K562 (cell line): ENCODE measurements around the gene RCOR3. TPM values are rescaled to one million over a fixed set of nuclear protein-coding genes. Genes with fewer than 3 reads are reported as not detected.

Experiments used
- ARID2 ChIP-seq: fragments of 450-650 bp; IDR thresholded peaks from 2 replicates; pipeline ENCODE4 v1.6.1; 2017; ENCODE audit warnings: antibody characterized with exemption, mild to moderate bottlenecking
- ARID3A ChIP-seq: IDR thresholded peaks from 2 replicates; pipeline ENCODE4 v1.6.1; 2012; ENCODE audit warnings: low read depth, low read length, improper control_type of control experiment, borderline replicate concordance
- CC2D1A ChIP-seq: fragments of 450-650 bp; IDR thresholded peaks from 2 replicates; pipeline ENCODE4 v1.6.1; 2017; ENCODE audit warnings: mild to moderate bottlenecking
- CTCFL ChIP-seq: IDR thresholded peaks from 2 replicates; pipeline ENCODE4 v1.6.1; 2011; ENCODE audit warnings: borderline replicate concordance, low read depth, mild to moderate bottlenecking, moderate library complexity, low read length; ENCODE audit not compliant: insufficient read depth, poor library complexity, severe bottlenecking
- DNMT1 ChIP-seq: fragments of 450-650 bp; IDR thresholded peaks from 2 replicates; pipeline ENCODE4 v1.6.1; 2016; ENCODE audit warnings: antibody characterized with exemption, mild to moderate bottlenecking
- EP400 ChIP-seq: fragments of 450-650 bp; IDR thresholded peaks from 2 replicates; pipeline ENCODE4 v1.6.1; 2017; ENCODE audit warnings: antibody characterized with exemption, mild to moderate bottlenecking, moderate library complexity
- FOXJ2 ChIP-seq: fragments of 200-800 bp; sonication (Bioruptor generic); IDR thresholded peaks from 2 replicates; pipeline ENCODE4 v1.6.1; 2016; ENCODE audit warnings: missing genetic modification characterization, missing compliant biosample characterization
- FOXJ3 ChIP-seq: sonication (generic); formaldehyde crosslinking; IDR thresholded peaks from 2 replicates; pipeline ENCODE4 v1.4.0; 2020; ENCODE audit warnings: mild to moderate bottlenecking, missing genetic modification reagents
- HNRNPH1 ChIP-seq: fragments of 200-400 bp; formaldehyde crosslinking; optimal IDR thresholded peaks from 2 replicates; pipeline ENCODE3; 2017; ENCODE audit warnings: low read depth, mild to moderate bottlenecking, low read length, moderate library complexity
- NCOA6 ChIP-seq: fragments of 450-650 bp; IDR thresholded peaks from 2 replicates; pipeline ENCODE4 v1.6.1; 2017; ENCODE audit warnings: mild to moderate bottlenecking
- NEUROD1 ChIP-seq: fragments of 150-350 bp; IDR thresholded peaks from 2 replicates; pipeline ENCODE4 v1.6.1; 2014; ENCODE audit warnings: borderline replicate concordance, low read length, low read depth; ENCODE audit not compliant: partially characterized antibody
- RAD21 ChIP-seq, 2 experiments: fragments of 250-450 bp in 1 of 2; fragments of 450-650 bp in 1 of 2; sonication (Bioruptor Pico) in 1 of 2; formaldehyde crosslinking in 1 of 2; IDR thresholded peaks in 1 of 2; conservative IDR thresholded peaks in 1 of 2; 2 replicates each; pipeline versions ENCODE4 v1.4.0 to v1.8.0; 2020 to 2022; ENCODE audit warnings: mild to moderate bottlenecking in 2 of 2, moderate library complexity in 1 of 2
- RB1 ChIP-seq: fragments of 450-650 bp; IDR thresholded peaks from 2 replicates; pipeline ENCODE4 v1.6.1; 2017; ENCODE audit warnings: low read depth, mild to moderate bottlenecking
- ZNF12 ChIP-seq: sonication (generic); formaldehyde crosslinking; IDR thresholded peaks from 2 replicates; pipeline ENCODE4 v1.4.0; 2020; ENCODE audit warnings: mild to moderate bottlenecking, missing genetic modification reagents
- ZNF184 ChIP-seq: sonication (generic); formaldehyde crosslinking; IDR thresholded peaks from 2 replicates; pipeline ENCODE4 v1.5.0; 2020; ENCODE audit warnings: missing genetic modification reagents
- ZNF197 ChIP-seq: fragments of 200-800 bp; sonication (Bioruptor generic); IDR thresholded peaks from 2 replicates; pipeline ENCODE4 v1.6.1; 2016; ENCODE audit warnings: low read depth, missing genetic modification characterization, missing compliant biosample characterization
- ZNF586 ChIP-seq: fragments of 450-650 bp; formaldehyde crosslinking; conservative IDR thresholded peaks from 2 replicates; pipeline ENCODE4 v1.4.0; 2020; ENCODE audit warnings: mild to moderate bottlenecking, moderate library complexity
- ZNF644 ChIP-seq: fragments of 200-800 bp; sonication (Bioruptor generic); IDR thresholded peaks from 2 replicates; pipeline ENCODE4 v1.6.1; 2016; ENCODE audit warnings: low read depth, missing genetic modification characterization, missing compliant biosample characterization
- ZZZ3 ChIP-seq: fragments of 450-650 bp; IDR thresholded peaks from 2 replicates; pipeline ENCODE4 v1.6.1; 2016; ENCODE audit warnings: antibody characterized with exemption, mild to moderate bottlenecking, moderate library complexity
- polyA plus RNA-seq, 8 experiments: library from polyadenylated mRNA; depleted of rRNA in 4 of 8; stranded (reverse) in 5 of 8; unstranded in 3 of 8; fragments of >200 nt; fragmentation: Nextera tagmentation in 2 of 8; fragmentation: Illumina TruSeq in 1 of 8; extraction: Ambion mirVana in 2 of 8; extraction: Trizol in 1 of 8; gene quantifications; 2 replicates each; pipeline versions ENCODE4 v1.2.1 to v1.2.3, GENCODE V29; 2011 to 2014; ENCODE audit warnings: inconsistent platforms in 1 of 8, missing spikeins in 1 of 8
- total RNA-seq, 7 experiments: library from RNA; depleted of rRNA in 6 of 7; stranded (reverse); fragments of >200 nt in 6 of 7; fragmentation: Illumina TruSeq in 2 of 7; extraction: Trizol in 2 of 7; gene quantifications; 2 replicates each; pipeline versions ENCODE4 v1.2.1 to v1.2.3, GENCODE V29; 2011 to 2021; ENCODE audit warnings: low replicate concordance in 1 of 7
- TF ChIP-seq, protein P1 (sequence below): fragments of 250-450 bp; sonication (Bioruptor Pico); IDR thresholded peaks from 2 replicates; pipeline ENCODE4 v1.5.0; 2020; ENCODE audit warnings: mild to moderate bottlenecking, borderline replicate concordance
- TF ChIP-seq, protein P2 (sequence below): fragments of 250-450 bp; sonication (Bioruptor Pico); IDR thresholded peaks from 2 replicates; pipeline ENCODE4 v1.4.0; 2020

Gene RCOR3
- total and polyA plus RNA-seq, 9 of the 15 experiments (the other 6 are each of a cell fraction or from before 2014, with no cell fraction given) = 9.7 to 42.7 (median 29.5) TPM

DNA sequence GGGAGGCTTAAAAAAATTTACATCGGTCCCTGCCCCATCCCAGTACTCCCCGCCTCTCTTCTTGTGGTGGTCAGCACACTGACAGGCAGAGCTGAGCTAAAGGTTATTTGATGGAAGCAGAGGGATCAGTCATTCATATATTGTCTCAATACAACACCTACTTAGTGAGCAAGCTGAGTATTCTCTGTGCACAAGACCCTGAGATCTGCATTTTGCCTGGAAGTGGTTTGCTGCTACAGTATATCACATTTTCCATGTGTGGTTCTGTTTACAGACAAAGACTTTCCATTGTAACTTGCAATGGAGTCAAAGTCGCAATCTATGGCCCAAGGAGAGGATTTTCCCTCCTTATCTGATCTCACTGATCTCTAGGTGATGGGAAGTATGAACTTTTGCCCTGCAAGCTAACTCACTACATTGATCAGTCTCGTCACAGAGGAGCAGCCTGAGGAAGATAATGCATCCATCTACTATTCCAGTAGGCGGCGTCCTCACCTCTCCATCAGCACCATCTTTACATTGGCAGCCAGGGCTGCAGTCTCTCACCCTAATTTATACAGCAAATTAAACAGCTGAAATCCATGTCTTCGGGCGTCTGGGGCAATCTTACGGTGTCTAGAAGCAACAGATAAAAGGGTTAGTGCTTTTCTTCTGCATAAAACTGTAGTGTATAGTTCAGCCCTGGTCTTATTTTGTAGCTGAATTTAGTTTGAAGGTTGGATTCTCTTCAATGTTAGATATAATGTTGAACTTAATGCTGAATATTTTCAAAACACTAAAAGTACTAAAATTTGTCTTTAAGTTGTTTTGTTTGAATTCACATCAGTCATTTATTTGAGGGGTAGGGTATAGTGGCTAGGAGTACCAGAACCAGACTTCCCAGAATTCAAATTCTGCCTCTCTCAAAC is 64.2 kb downstream of the RCOR3 start (continued):
- TF ChIP-seq ARID2 = 0 out of 2 replicates have a peak, but pooled peaks have one; percentile 39
- TF ChIP-seq ZNF197 (CRISPR knock-in tag) = no peak
- TF ChIP-seq, protein P1, sequence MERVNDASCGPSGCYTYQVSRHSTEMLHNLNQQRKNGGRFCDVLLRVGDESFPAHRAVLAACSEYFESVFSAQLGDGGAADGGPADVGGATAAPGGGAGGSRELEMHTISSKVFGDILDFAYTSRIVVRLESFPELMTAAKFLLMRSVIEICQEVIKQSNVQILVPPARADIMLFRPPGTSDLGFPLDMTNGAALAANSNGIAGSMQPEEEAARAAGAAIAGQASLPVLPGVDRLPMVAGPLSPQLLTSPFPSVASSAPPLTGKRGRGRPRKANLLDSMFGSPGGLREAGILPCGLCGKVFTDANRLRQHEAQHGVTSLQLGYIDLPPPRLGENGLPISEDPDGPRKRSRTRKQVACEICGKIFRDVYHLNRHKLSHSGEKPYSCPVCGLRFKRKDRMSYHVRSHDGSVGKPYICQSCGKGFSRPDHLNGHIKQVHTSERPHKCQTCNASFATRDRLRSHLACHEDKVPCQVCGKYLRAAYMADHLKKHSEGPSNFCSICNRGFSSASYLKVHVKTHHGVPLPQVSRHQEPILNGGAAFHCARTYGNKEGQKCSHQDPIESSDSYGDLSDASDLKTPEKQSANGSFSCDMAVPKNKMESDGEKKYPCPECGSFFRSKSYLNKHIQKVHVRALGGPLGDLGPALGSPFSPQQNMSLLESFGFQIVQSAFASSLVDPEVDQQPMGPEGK = no peak
- no peak for TF ChIP-seq EP400
- TF ChIP-seq DNMT1 = no peak
- TF ChIP-seq CC2D1A = 0 out of 2 replicates have a peak, but pooled peaks have one; percentile 49
- no peak for TF ChIP-seq NEUROD1
- no peak for TF ChIP-seq ZNF184 (CRISPR knock-in tag)
- TF ChIP-seq ARID3A = peak; percentile 70; the same call in 1 of the 2 replicates
- TF ChIP-seq NCOA6 = no peak
- TF ChIP-seq ZZZ3 = no peak
- TF ChIP-seq CTCFL = peak; percentile 60
- TF ChIP-seq ZNF12 (CRISPR knock-in tag) = no peak
- TF ChIP-seq, protein P2, sequence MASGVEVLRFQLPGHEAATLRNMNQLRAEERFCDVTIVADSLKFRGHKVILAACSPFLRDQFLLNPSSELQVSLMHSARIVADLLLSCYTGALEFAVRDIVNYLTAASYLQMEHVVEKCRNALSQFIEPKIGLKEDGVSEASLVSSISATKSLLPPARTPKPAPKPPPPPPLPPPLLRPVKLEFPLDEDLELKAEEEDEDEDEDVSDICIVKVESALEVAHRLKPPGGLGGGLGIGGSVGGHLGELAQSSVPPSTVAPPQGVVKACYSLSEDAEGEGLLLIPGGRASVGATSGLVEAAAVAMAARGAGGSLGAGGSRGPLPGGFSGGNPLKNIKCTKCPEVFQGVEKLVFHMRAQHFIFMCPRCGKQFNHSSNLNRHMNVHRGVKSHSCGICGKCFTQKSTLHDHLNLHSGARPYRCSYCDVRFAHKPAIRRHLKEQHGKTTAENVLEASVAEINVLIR (CRISPR knock-in tag) = no peak
- TF ChIP-seq FOXJ3 = no peak
- TF ChIP-seq ZNF586 (CRISPR knock-in tag) = no peak
- TF ChIP-seq RB1 = peak; percentile 42; the same call in 1 of the 2 replicates
- TF ChIP-seq ZNF644 (tag) = no peak
- no peak for TF ChIP-seq FOXJ2 (tag)
- no peak for TF ChIP-seq HNRNPH1
- TF ChIP-seq RAD21 (CRISPR knock-in tag; conservative IDR thresholded peaks at IDR 0.05 in 1 of 2, IDR thresholded peaks at IDR 0.05 in 1 of 2) = peak; percentile 92 to 95
